Measurements from ENCODE around the gene VDAC1.
A peak's percentile ranks its signal among the peaks of the same experiment; 100 is the strongest.
"Not testable (repeated sequence)": the region's sequence is repeated elsewhere in the genome, so short reads cannot be mapped to it uniquely, and the experiment has no call there.

Gene VDAC1

DNA sequence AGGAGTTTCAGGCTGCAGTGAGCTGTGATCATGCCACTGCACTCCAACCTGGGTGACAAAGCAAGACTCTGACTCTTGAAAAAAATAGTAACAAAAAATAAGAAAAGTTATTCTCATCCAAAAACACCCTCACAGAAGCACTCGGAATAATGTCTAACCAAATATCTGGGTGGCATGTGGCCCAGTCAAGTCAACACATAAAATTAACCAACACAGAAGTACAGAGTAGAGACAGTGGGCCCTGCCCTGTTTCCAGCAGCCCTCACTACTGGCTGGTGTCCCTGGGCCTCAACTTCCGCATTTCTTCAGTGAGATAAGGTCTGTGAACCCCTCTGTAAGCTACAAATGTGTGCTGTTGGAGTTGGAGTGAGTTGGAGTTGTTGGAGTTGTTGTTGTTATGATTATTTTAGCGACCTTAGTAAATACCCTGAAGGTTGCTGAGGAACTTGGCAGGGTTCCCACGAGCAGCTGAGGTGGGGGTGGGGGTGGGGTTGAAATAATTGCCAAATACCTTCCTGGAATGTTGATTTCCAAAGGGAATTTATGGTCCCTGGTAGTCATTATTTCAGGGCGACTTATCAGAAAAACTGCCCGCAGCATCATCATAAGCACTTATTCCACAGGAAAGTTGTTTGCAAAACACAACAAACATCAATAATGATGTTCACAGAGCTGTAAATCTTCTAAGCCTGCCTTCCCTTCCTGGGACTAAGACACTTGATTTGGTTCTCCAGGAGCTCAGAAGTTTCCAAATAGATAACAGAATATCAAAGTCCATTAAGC is 66.5 kb downstream of the VDAC1 start:
- DNase-seq, result no peak

DNA sequence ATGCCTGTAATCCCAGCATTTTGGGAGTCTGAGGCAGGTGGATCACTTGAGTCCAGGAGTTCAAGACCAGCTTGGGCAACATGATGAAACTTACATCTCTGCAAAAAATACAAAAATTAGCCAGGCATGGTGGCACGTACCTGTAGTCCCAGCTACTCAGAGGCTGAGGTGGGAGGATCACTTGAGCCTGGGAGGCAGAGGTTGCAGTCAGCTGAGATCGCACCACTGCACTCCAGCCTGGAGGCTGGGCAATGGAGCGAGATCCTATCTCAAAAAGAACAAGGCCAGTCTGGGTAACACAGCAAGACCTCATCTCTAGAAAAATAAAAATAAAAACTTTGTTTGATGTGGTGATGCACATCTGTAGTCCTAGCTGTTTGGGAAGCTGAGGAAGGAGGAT is 67.1 kb downstream of the VDAC1 start:
- DNase-seq, result not testable (repeated sequence)

- no peak for DNase-seq
These were observed 68.1 kb downstream of the VDAC1 start for GRCh38 chr5:133936651-133937015.

DNA sequence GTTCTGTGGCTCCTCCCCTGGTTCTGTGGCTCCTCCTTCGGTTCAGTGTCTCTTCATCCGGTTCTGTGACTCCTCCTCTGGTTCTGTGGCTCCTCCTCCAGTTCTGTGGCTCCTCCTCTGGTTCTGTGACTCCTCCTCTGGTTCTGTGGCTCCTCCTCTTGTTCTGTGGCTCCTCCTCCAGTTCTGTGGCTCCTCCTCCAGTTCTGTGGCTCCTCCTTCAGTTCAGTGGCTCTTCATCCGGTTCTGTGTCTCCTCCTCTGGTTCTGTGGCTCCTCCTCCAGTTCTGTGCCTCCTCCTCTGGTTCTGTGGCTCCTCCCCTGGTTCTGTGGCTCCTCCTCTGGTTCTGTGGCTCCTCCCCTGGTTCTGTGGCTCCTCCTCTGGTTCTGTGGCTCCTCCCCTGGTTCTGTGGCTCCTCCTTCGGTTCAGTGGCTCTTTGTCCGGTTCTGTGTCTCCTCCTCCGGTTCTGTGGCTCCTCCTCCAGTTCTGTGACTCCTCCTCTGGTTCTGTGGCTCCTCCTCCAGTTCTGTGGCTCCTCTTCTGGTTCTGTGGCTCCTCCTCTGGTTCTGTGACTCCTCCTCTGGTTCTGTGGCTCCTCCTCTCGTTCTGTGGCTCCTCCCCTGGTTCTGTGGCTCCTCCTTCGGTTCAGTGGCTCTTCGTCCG is 68.7 kb downstream of the VDAC1 start:
- DNase-seq, result peak; percentile 30

GRCh38 chr5:133935667-133935940 is 69.2 kb downstream of the VDAC1 start:
- DNase-seq, result no peak

GRCh38 chr5:133934822-133935666 is 69.7 kb downstream of the VDAC1 start:
- peak; percentile 63 for DNase-seq

DNA sequence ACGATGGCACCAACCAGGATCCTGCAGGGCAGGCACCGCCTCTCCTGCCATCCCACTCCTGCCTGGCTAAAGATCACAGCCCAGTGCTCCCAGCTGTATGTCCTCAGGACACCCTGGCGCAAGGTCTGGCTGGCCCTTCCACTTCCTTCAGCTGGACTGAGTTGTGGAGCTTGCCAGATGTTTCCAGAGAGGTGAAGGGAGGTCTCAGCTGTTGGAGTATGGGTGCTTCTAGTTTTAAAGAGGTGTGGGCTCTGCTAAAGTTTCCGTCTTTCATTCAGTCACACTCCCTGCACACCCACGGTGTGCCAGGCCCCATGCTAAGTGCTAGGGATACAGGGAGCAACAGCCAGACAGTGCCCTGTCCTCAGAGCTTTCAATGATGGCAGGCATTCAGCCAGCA is 70.5 kb downstream of the VDAC1 start:
- no peak for DNase-seq

DNA sequence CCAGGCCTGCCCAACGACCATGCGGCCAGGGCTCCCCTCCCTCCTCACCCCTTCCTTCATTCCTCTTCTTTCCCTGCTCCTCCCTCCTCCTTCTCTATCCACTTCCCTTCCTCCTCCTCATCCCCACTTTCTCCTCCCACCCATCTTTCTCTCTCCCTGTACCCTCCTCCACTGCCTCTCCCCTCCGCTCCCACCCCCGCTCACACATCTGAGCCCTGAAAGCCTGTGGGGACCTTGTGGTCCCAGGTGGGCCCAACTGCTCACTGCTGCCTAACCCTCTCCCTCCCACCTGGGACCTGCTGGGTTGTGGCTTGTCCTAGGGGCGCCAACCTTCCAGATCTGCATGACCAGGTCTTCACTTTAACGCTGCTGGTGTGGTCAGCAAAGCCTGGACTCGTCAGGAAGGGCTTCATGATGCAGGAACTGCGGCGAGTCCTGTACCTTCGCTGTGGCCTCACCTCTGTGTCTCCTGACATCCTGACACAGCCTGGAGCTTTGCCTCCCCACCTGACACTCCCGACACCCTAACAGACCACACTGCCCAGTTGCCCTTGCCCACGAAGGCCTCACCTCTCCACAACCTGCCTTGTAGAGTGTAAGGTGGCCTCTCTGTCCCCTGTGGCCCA is 71.0 kb downstream of the VDAC1 start:
- no peak for DNase-seq

DNA sequence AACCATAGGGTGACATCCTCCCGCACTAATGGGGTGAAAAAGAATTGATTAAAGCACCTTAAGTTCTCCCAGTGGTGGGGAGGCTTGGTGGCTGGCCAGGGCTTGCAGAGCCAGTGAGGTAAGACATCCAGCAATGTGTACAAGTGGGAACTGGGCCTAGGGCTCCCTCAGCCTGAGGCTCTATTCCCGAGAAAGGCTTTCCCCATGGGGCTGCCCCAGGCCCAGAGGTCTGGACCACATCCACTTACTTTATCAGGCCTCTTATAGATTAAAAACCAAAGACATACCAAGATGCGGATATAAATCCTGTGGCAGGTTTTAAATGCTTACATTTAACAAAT is 71.6 kb downstream of the VDAC1 start:
- DNase-seq, result no peak

DNA sequence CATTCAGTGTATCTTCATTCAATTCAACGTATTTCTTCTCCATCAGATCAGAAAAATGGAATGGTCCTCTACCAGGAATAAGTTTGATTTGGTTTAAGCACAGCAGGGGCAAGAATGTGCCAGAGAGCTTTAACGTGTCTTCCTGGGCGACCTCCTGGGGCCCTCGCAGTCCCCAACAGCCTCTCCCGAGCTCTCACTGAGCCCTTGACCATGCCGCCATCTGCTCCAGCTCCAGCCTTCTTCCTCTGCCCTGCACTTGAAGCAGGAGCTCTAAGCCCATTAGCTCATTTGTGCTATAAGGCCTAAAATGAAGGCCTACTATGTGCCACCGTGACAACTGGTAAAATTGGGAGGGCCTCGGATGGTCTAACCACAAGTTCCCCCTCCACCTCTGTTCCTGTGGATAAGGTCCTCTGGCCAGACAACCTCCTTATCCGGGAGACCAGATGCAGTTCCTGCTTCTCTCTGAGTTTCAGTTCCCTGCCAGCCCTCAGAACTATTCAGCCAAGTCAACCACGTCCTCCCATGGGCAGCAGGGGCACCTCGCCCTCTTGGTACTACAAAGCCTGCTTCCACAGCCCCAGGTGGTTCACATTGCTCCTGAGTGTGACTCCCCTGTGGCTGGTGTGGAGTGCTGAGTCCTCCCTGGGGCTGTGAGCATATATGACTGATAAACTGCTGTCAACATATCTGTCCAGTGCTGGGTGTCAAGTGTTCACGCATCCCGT is 72.2 kb downstream of the VDAC1 start:
- peak; percentile 73 for DNase-seq

DNA sequence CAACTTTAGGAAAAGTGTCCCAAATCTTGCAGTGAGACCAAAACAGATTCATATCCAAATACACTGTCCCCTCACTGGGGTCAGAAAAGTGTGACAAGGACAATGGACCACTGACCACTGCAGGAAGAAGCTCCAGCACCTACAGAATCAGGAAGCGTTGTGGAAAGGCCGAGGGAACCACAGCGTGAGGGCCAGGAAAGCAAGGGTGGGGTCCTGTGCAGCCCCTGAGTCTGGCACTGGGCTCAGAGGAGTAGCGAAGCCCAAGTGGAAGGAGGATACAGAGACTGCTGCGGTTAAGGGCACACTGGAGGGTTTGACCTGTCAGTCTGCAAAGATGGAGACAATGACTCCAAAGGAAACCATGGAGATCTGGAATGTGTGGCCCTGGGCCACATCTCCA is 73.2 kb downstream of the VDAC1 start:
- DNase-seq, result no peak

DNA sequence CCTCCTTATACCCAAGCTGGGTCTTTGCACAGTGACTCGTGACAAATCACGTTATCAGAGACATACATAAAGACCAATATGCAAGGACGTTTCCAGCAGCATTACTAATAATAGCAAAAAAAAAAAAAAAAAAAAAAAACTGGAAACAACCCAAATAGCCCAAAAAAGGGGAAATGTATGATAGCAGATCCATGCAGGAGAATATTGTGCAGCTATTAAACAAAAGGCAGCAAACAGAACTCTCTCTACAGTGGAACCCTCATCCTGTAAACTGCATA is 74.0 kb downstream of the VDAC1 start:
- DNase-seq, result no peak

DNA sequence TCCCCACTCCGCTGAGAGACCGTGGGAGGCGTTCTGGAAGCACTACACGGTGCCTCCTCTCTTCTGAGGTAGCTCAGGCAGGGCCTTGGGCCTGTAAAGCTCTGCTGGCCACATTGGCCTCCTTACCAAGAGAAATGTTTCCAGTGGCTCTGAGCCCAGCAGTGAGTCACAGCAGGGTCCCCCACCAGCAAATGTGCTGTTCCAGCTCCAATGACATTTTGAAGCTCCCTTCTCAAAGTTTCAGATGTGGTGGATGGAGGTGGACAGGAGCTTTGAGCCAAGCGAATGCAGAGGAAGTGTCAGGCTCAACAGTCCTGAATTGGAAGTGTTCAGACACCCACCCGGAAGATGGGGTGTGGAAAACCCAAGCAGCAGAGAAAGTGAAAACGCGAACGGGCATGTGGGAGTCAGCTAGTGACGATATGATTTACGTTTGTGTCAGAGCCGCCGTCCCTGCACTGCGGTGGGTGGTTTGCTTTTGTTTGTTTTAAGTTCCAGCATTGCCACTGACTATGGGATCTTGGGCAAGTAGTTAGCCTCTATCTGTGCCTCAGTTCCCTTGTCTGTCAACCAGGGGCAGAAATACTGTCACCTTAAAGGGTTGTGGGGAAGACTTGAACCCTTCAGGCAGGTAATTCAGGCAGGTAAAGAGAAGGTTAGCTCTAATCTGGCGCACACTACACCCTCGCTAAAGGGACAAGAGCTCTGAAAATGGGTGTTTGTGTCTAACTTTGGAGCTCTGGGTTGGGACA is 74.5 kb downstream of the VDAC1 start:
- DNase-seq, result peak; percentile 55

DNA sequence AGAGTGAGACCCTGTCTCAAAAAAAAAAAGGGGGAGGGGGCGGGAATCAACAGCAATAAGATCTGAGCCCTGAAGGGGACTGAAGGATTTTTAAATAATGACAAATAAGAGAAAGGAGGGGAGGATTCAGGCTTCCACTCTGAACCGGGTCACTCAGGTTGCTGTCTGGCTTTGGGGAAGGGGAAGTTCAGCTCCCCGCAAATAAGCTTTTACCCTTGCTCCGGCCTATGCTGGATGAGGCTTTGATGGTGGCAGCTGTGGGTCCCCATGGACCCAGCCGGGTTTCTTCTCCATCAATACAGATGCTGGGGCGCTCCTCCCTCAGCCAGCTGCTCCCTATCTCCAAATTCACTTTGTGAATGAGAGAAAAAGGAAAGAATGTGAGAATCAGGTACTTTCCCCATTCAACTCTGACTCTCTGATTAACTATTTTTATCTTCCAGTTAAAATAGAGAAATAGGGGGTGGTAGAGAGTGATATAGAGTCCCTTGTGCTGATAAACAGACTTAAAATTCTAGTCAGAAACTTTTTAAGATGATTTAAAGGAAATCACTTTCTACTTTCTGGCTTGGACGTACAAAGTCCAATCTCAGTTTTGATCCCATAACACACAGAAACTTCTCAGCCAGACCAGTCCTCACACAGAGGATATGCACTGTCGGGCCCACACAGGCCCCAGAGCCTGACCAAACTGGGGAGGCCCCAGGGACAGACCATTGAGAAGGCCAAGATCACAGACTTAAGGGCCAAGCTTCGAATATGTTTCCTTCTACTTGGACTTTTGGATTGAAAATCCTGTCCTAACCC is 76.0 kb downstream of the VDAC1 start:
- peak; percentile 29 for DNase-seq

GRCh38 chr5:133927300-133928180 is 77.2 kb downstream of the VDAC1 start:
- DNase-seq, result no peak

- DNase-seq, result no peak
These were observed 78.1 kb downstream of the VDAC1 start for GRCh38 chr5:133926489-133927299.

DNA sequence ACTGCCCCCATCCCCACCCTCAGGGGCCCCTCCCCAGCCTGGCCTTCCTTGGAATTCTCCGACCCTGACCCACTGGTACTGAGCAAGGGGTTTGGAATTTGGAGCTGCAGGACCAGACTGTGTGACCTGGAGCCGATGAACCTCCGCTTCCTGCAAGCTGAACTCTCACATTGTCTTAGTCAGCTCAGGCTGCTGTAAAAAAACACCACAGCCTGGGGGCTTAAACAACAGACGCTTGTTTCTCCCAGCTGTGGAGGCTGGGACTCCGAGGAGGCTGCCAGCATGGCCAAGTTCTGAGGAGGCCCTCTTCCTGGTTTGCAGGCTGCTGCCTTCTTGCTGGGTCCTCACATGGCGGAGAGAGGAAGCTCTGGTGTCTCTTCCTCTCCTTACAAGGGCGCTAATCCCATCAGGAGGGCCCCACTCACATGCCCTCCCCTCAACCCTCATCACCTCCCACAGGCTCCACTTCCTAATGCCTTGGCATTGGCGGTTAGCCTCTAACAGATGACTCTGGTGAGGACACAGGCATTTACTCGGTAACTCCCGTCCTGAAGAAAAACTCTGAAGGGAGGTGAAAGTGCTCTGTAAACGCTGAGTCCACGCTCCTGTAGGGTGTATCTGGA is 78.8 kb downstream of the VDAC1 start:
- DNase-seq, result no peak

- DNase-seq, result no peak
These were observed 79.5 kb downstream of the VDAC1 start for GRCh38 chr5:133925269-133925668.

All from CD4-positive, alpha-beta T cell treated with Interleukin-15 for 1 hour (primary cell).